ENCODE results near the gene MYO9B. TPM values are rescaled to one million over a fixed set of nuclear protein-coding genes. Genes with fewer than 3 reads are reported as not detected.

MYO9B gene
- total and polyA plus RNA-seq, 4 donors, result 44.3 to 121 (median 97.2) TPM

GRCh38 chr19:17069193-17069592, 6.4 kb upstream of the MYO9B start:
- no peak overlapping the region for H3K4me3 ChIP-seq
- H3K27ac ChIP-seq (ENCODE audit: low read depth in 1 of 2, low read length in 1 of 2), result no peak overlapping the region
- 76 to 84% methylated on average over 9 of the region's 9 CpGs for WGBS, 2 donors
- no peaks in the 10 kb centered on the region for H3K27me3 ChIP-seq (ENCODE audit: control insufficient read depth in 3 of 3, insufficient read depth in 3 of 3, low read length in 2 of 3)
- no peak for TF ChIP-seq CTCF (IDR thresholded peaks at IDR 0.05; ENCODE audit: control extremely low read depth, extremely low read depth)
- no peaks in the 10 kb centered on the region for H3K9me3 ChIP-seq (ENCODE audit: control insufficient read depth in 4 of 4, insufficient read depth in 3 of 4, low read length in 3 of 4)
- DNase-seq (no peak), ATAC-seq (ENCODE audit: insufficient read depth, low FRiP score) (no peak)
- no peak overlapping the region for H3K9ac ChIP-seq (ENCODE audit: insufficient read depth in 1 of 2, low read length in 2 of 2)
- H3K36me3 ChIP-seq (ENCODE audit: control insufficient read depth in 4 of 4, insufficient read depth in 4 of 4, low read length in 4 of 4), result peaks cover 0 to 11% (median 1%) of the 10 kb centered on the region in 4 donors
- peaks cover 0 to 3% (median 2%) of the 10 kb centered on the region in 5 donors for H3K4me1 ChIP-seq (ENCODE audit: control insufficient read depth in 5 of 5, insufficient read depth in 5 of 5, low read length in 5 of 5)

GRCh38 chr19:17070421-17070820, 5.2 kb upstream of the MYO9B start:
- Histone ChIP-seq H3K27me3 (ENCODE audit: control insufficient read depth in 3 of 3, insufficient read depth in 3 of 3, low read length in 2 of 3) (no peaks in the 10 kb centered on the region), H3K27ac (ENCODE audit: low read depth in 1 of 2, low read length in 1 of 2) (no peak overlapping the region), H3K4me1 (ENCODE audit: control insufficient read depth in 5 of 5, insufficient read depth in 5 of 5, low read length in 5 of 5) (peaks cover 0 to 10% (median 6%) of the 10 kb centered on the region in 5 donors), H3K9me3 (ENCODE audit: control insufficient read depth in 4 of 4, insufficient read depth in 3 of 4, low read length in 3 of 4) (no peaks in the 10 kb centered on the region), H3K9ac (ENCODE audit: insufficient read depth in 1 of 2, low read length in 2 of 2) (no peak overlapping the region), H3K4me3 (no peak overlapping the region), H3K36me3 (ENCODE audit: control insufficient read depth in 4 of 4, insufficient read depth in 4 of 4, low read length in 4 of 4) (peaks cover 0 to 11% (median 2%) of the 10 kb centered on the region in 4 donors)
- WGBS, 2 donors, result 83 to 95% methylated on average over 12 of the region's 12 CpGs
- TF ChIP-seq CTCF (IDR thresholded peaks at IDR 0.05; ENCODE audit: control extremely low read depth, extremely low read depth), result no peak
- DNase-seq (no peak), ATAC-seq (ENCODE audit: insufficient read depth, low FRiP score) (no peak)

GRCh38 chr19:17070912-17071311, 4.7 kb upstream of the MYO9B start:
- no peak overlapping the region for H3K4me3 ChIP-seq
- no peak overlapping the region for H3K9ac ChIP-seq (ENCODE audit: insufficient read depth in 1 of 2, low read length in 2 of 2)
- no peaks in the 10 kb centered on the region for H3K27me3 ChIP-seq (ENCODE audit: control insufficient read depth in 3 of 3, insufficient read depth in 3 of 3, low read length in 2 of 3)
- WGBS, 2 donors, result 89 to 94% methylated on average over 7 of the region's 7 CpGs
- DNase-seq (no peak), ATAC-seq (ENCODE audit: insufficient read depth, low FRiP score) (no peak)
- no peak for TF ChIP-seq CTCF (IDR thresholded peaks at IDR 0.05; ENCODE audit: control extremely low read depth, extremely low read depth)
- H3K9me3 ChIP-seq (ENCODE audit: control insufficient read depth in 4 of 4, insufficient read depth in 3 of 4, low read length in 3 of 4), result no peaks in the 10 kb centered on the region
- peaks cover 0 to 10% (median 6%) of the 10 kb centered on the region in 5 donors for H3K4me1 ChIP-seq (ENCODE audit: control insufficient read depth in 5 of 5, insufficient read depth in 5 of 5, low read length in 5 of 5)
- H3K36me3 ChIP-seq (ENCODE audit: control insufficient read depth in 4 of 4, insufficient read depth in 4 of 4, low read length in 4 of 4), result peaks cover 0 to 11% (median 2%) of the 10 kb centered on the region in 4 donors
- H3K27ac ChIP-seq (ENCODE audit: low read depth in 1 of 2, low read length in 1 of 2), result no peak overlapping the region
